Gastroesophageal sphincter (tissue), 3 donors: ENCODE measurements around the gene SEPTIN7.

Experiments used
- EP300 ChIP-seq: sonication (generic); formaldehyde crosslinking; IDR thresholded peaks from one replicate; pipeline ENCODE4 v1.6.1; 2017; ENCODE audit warnings: antibody characterized with exemption, mild to moderate bottlenecking
- POLR2AphosphoS5 ChIP-seq: sonication (generic); formaldehyde crosslinking; IDR thresholded peaks from one replicate; pipeline ENCODE4 v1.6.1; 2017; ENCODE audit warnings: antibody characterized with exemption
- TF ChIP-seq, protein P1 (sequence below), 4 experiments: fragments of 200-600 bp in 2 of 4; fragments of 450-650 bp in 2 of 4; sonication (generic) in 1 of 4; IDR thresholded peaks; one replicate each; pipeline ENCODE4 v1.5.1; 2017 to 2019; ENCODE audit warnings: antibody characterized with exemption in 4 of 4, mild to moderate bottlenecking in 2 of 4, moderate library complexity in 2 of 4

DNA sequence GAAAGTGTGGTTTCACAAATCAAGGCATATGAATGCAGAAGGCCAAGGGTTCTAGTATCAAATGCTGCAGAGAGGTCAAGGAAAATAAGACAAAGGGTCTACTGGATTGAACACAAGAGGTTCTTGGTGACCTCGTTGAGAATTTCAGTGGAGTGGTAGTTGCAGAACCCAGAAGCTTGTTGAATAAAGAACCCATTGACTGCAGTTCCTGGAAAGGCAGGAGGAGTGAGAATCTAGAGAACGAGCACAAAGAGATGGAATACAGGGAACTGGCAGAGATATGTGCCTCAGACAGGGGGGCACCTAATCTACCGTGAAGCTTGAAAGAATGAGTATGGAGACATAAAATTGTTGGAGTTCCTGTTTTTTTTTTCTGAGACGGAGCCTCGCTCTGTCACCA lies 3.5 kb upstream of the SEPTIN7 start:
- TF ChIP-seq, protein P1, sequence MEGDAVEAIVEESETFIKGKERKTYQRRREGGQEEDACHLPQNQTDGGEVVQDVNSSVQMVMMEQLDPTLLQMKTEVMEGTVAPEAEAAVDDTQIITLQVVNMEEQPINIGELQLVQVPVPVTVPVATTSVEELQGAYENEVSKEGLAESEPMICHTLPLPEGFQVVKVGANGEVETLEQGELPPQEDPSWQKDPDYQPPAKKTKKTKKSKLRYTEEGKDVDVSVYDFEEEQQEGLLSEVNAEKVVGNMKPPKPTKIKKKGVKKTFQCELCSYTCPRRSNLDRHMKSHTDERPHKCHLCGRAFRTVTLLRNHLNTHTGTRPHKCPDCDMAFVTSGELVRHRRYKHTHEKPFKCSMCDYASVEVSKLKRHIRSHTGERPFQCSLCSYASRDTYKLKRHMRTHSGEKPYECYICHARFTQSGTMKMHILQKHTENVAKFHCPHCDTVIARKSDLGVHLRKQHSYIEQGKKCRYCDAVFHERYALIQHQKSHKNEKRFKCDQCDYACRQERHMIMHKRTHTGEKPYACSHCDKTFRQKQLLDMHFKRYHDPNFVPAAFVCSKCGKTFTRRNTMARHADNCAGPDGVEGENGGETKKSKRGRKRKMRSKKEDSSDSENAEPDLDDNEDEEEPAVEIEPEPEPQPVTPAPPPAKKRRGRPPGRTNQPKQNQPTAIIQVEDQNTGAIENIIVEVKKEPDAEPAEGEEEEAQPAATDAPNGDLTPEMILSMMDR (IDR thresholded peaks at IDR 0.05): no peak
- TF ChIP-seq POLR2AphosphoS5 (no peak), EP300 (no peak)
